Lower lobe of right lung (tissue), 2 donors: ENCODE measurements around the gene CRYGD. TPM values are rescaled to one million over a fixed set of nuclear protein-coding genes. Genes with fewer than 3 reads are reported as not detected.
"Not testable (repeated sequence)": the region's sequence is repeated elsewhere in the genome, so short reads cannot be mapped to it uniquely, and the experiment has no call there.

Experiments
- ATAC-seq, 2 donors: fragments of 200-7000 bp; cut with Tn5 transposase; one replicate each; pipeline ENCODE4 v1.9.1; 2020 to 2022; ENCODE audit warnings: mild to moderate bottlenecking in 2 of 2, moderate library complexity in 2 of 2
- DNase-seq: peaks from one replicate; pipeline ENCODE4 v3.0.0-alpha.2; 2020
- H3K27ac ChIP-seq: fragments of 200-600 bp; one replicate; pipeline ENCODE4 v1.8.0; 2022
- H3K27me3 ChIP-seq: fragments of 200-600 bp; one replicate; pipeline ENCODE4 v1.8.0; 2022; ENCODE audit warnings: low read depth
- H3K36me3 ChIP-seq: fragments of 200-600 bp; one replicate; pipeline ENCODE4 v1.8.0; 2022; ENCODE audit warnings: mild to moderate bottlenecking
- H3K4me1 ChIP-seq: fragments of 200-600 bp; one replicate; pipeline ENCODE4 v1.8.0; 2022
- H3K4me3 ChIP-seq: fragments of 200-600 bp; one replicate; pipeline ENCODE4 v1.8.0; 2022; ENCODE audit warnings: mild to moderate bottlenecking
- H3K9me3 ChIP-seq: fragments of 200-600 bp; one replicate; pipeline ENCODE4 v1.8.0; 2022
- CTCF ChIP-seq: fragments of 200-600 bp; IDR thresholded peaks from one replicate; pipeline ENCODE4 v1.8.0; 2022; ENCODE audit warnings: antibody characterized with exemption, mild to moderate bottlenecking
- intact Hi-C: fragments of 100-400 bp; cut with DNase I; formaldehyde crosslinking; loops from one replicate; pipeline ENCODE4 v1.11.0; 2022
- total RNA-seq: library from RNA; stranded (reverse); fragmentation: NEBNext Ultra II Directional; extraction: Animal tissue kit (Norgen Biotek cat#: 25700); gene quantifications from one replicate; pipeline ENCODE4 v1.2.1, GENCODE V29; 2021
- donor health status: DM: no; HTN: yes; CAD: no; lungs with severe emphysema.

Gene CRYGD
- total RNA-seq, 1 donor from 2014 or later: not detected

GRCh38 chr2:208142925-208143799 lies 18.8 kb upstream of the CRYGD start:
- DNase-seq: no peak
- intact Hi-C loops: no loop called here
- H3K4me3 ChIP-seq: no peak overlapping the region
- H3K9me3 ChIP-seq: no peaks in the 10 kb centered on the region
- no peak for TF ChIP-seq CTCF
- no peaks in the 10 kb centered on the region for H3K36me3 ChIP-seq
- H3K27ac ChIP-seq: no peak overlapping the region
- H3K4me1 ChIP-seq: no peaks in the 10 kb centered on the region
- H3K27me3 ChIP-seq: no peaks in the 10 kb centered on the region
- no peak for ATAC-seq

GRCh38 chr2:208142240-208142924 lies 18.1 kb upstream of the CRYGD start:
- ATAC-seq (no peak), DNase-seq (no peak)
- Histone ChIP-seq H3K27me3 (no peaks in the 10 kb centered on the region), H3K4me1 (no peaks in the 10 kb centered on the region), H3K27ac (no peak overlapping the region), H3K36me3 (no peaks in the 10 kb centered on the region), H3K9me3 (no peaks in the 10 kb centered on the region), H3K4me3 (no peak overlapping the region)
- TF ChIP-seq CTCF: no peak
- intact Hi-C loops: no loop called here

GRCh38 chr2:208139447-208139846 lies 15.1 kb upstream of the CRYGD start:
- H3K4me3 ChIP-seq: no peak overlapping the region
- no peak for DNase-seq
- H3K9me3 ChIP-seq: no peaks in the 10 kb centered on the region
- no peaks in the 10 kb centered on the region for H3K4me1 ChIP-seq
- TF ChIP-seq CTCF: no peak
- H3K36me3 ChIP-seq: no peaks in the 10 kb centered on the region
- ATAC-seq: no peak
- no peak overlapping the region for H3K27ac ChIP-seq
- H3K27me3 ChIP-seq: no peaks in the 10 kb centered on the region
- intact Hi-C loops: no loop called here

- H3K36me3 ChIP-seq, H3K9me3 ChIP-seq, ATAC-seq, H3K4me1 ChIP-seq, H3K27me3 ChIP-seq, DNase-seq, H3K27ac ChIP-seq, H3K4me3 ChIP-seq, intact Hi-C loops: not testable (repeated sequence)
Observed at GRCh38 chr2:208138334-208138733, 14.0 kb upstream of the CRYGD start.

GRCh38 chr2:208136716-208137094 lies 12.4 kb upstream of the CRYGD start:
- no peaks in the 10 kb centered on the region for H3K27me3 ChIP-seq
- H3K4me3 ChIP-seq: no peak overlapping the region
- DNase-seq (no peak), ATAC-seq (no peak)
- no peaks in the 10 kb centered on the region for H3K36me3 ChIP-seq
- no peaks in the 10 kb centered on the region for H3K9me3 ChIP-seq
- H3K27ac ChIP-seq: no peak overlapping the region
- no peaks in the 10 kb centered on the region for H3K4me1 ChIP-seq
- intact Hi-C loops: no loop called here
- no peak for TF ChIP-seq CTCF
